SK-N-SH (cell line): ENCODE measurements around the gene SHB. TPM values are rescaled to one million over a fixed set of nuclear protein-coding genes. Genes with fewer than 3 reads are reported as not detected.

Experiments used
- CTCF ChIA-PET: fragments of 300-600, 350-600 bp; formaldehyde crosslinking; extraction: SDS; loops from one replicate; lab custom pipeline; 2021; lab: Yijun Ruan, JAX
- POLR2A ChIA-PET: fragments of 350-600 bp; sonication (Branson Sonifier 250); formaldehyde crosslinking; extraction: SDS; loops from one replicate; lab custom pipeline; 2020; ENCODE audit warnings: antibody characterized with exemption, inconsistent platforms; lab: Yijun Ruan, JAX
- DNase-seq: peaks from one replicate; pipeline ENCODE4 v3.0.0; 2012
- H2AFZ ChIP-seq: fragments of 200-600 bp; sonication (generic); 2 replicates; pipeline ENCODE4 v1.8.1; 2016; ENCODE audit warnings: antibody characterized with exemption, mild to moderate bottlenecking, low read depth
- H3F3A ChIP-seq: fragments of 200-600 bp; sonication (generic); replicated peaks from 2 replicates; pipeline ENCODE3; 2016; ENCODE audit warnings: antibody characterized with exemption, mild to moderate bottlenecking; ENCODE audit not compliant: insufficient read depth
- H3K27ac ChIP-seq, 2 experiments: fragments of 200-500 bp in 1 of 2; fragments of 200-600 bp in 1 of 2; sonication (Bioruptor generic) in 1 of 2; sonication (generic), shearing (Covaris generic) in 1 of 2; 2 replicates each; pipeline versions ENCODE4 v1.5.1 to v1.6.1; 2014 to 2016; ENCODE audit warnings: low read depth in 2 of 2, inconsistent platforms in 1 of 2, low read length in 1 of 2, mild to moderate bottlenecking in 1 of 2, mixed read lengths in 1 of 2
- H3K27me3 ChIP-seq: fragments of 200-600 bp; sonication (generic), shearing (Covaris generic); 2 replicates; pipeline ENCODE4 v1.6.1; 2016; ENCODE audit warnings: mixed run types; ENCODE audit not compliant: insufficient read depth
- H3K36me3 ChIP-seq, 2 experiments: fragments of 200-500 bp in 1 of 2; fragments of 200-600 bp in 1 of 2; sonication (Bioruptor generic) in 1 of 2; sonication (generic) in 1 of 2; replicated peaks in 1 of 2; 2 replicates each; pipeline versions ENCODE3 to v1.5.1; 2014 to 2016; ENCODE audit warnings: low read length in 1 of 2, mild to moderate bottlenecking in 1 of 2; ENCODE audit not compliant: insufficient read depth in 2 of 2, control insufficient read depth in 1 of 2
- H3K4me1 ChIP-seq, 2 experiments: fragments of 200-500 bp in 1 of 2; fragments of 200-600 bp in 1 of 2; sonication (Bioruptor generic) in 1 of 2; sonication (generic), shearing (Covaris generic) in 1 of 2; 2 replicates each; pipeline versions ENCODE4 v1.5.1 to v1.6.1; 2014 to 2016; ENCODE audit warnings: low read depth in 1 of 2, low read length in 1 of 2, mixed run types in 1 of 2; ENCODE audit not compliant: insufficient read depth in 2 of 2, control insufficient read depth in 1 of 2
- H3K4me2 ChIP-seq: fragments of 200-600 bp; sonication (generic), shearing (Covaris generic); 2 replicates; pipeline ENCODE4 v1.6.1; 2017; ENCODE audit warnings: mixed run types
- H3K4me3 ChIP-seq, 2 experiments: fragments of 200-500 bp in 1 of 2; fragments of 200-600 bp in 1 of 2; sonication (Bioruptor generic) in 1 of 2; sonication (generic), shearing (Covaris generic) in 1 of 2; 2 replicates each; pipeline versions ENCODE4 v1.5.1 to v1.8.1; 2014 to 2016; ENCODE audit warnings: low read depth in 2 of 2, inconsistent platforms in 1 of 2, low read length in 1 of 2, mild to moderate bottlenecking in 1 of 2, mixed read lengths in 1 of 2, moderate library complexity in 1 of 2
- H3K79me2 ChIP-seq: fragments of 200-600 bp; sonication (generic); 2 replicates; pipeline ENCODE4 v1.8.1; 2017; ENCODE audit warnings: mild to moderate bottlenecking; ENCODE audit not compliant: insufficient read depth
- H3K9ac ChIP-seq: fragments of 200-600 bp; sonication (generic); 2 replicates; pipeline ENCODE4 v1.6.1; 2017; ENCODE audit warnings: mixed run types
- H3K9me2 ChIP-seq: fragments of 200-600 bp; sonication (generic); 2 replicates; pipeline ENCODE4 v1.6.1; 2017; ENCODE audit warnings: mixed run types
- H3K9me3 ChIP-seq: fragments of 200-600 bp; sonication (generic); 2 replicates; pipeline ENCODE4 v1.6.1; 2017; ENCODE audit warnings: mixed run types, mild to moderate bottlenecking, moderate library complexity
- H4K20me1 ChIP-seq: fragments of 200-600 bp; sonication (generic); 2 replicates; pipeline ENCODE4 v1.6.1; 2017; ENCODE audit warnings: mild to moderate bottlenecking, mixed run types; ENCODE audit not compliant: insufficient read depth
- EP300 ChIP-seq, 2 experiments: IDR thresholded peaks; 2 replicates each; pipeline versions ENCODE4 v1.4.0 to v1.6.1; 2012; ENCODE audit warnings: borderline replicate concordance in 1 of 2, low read depth in 1 of 2, low read length in 1 of 2
- MEF2A ChIP-seq: IDR thresholded peaks from 2 replicates; pipeline ENCODE4 v1.4.0; 2012; ENCODE audit warnings: low read depth, borderline replicate concordance
- POLR2AphosphoS5 ChIP-seq: IDR thresholded peaks from 2 replicates; pipeline ENCODE4 v1.6.1; 2012; ENCODE audit warnings: low read depth, low read length
- RAD21 ChIP-seq: IDR thresholded peaks from 2 replicates; pipeline ENCODE4 v1.6.1; 2012; ENCODE audit warnings: mild to moderate bottlenecking, low read length
- SIN3A ChIP-seq: IDR thresholded peaks from 2 replicates; pipeline ENCODE4 v1.6.1; 2012; ENCODE audit warnings: low read depth, mild to moderate bottlenecking, low read length, moderate library complexity, borderline replicate concordance
- WGBS: methylation state at CpG from one replicate; pipeline ENCODE4 v1.1.6; 2017; ENCODE audit warnings: low lambda C conversion rate; 5-methylcytosine and 5-hydroxymethylcytosine counted together
- polyA plus RNA-seq, 3 experiments: library from polyadenylated mRNA; depleted of rRNA; stranded (reverse); fragments of >200 nt; gene quantifications; 2 replicates each; pipeline ENCODE4 v1.2.3, GENCODE V29; 2012
- TF ChIP-seq, protein P1 (sequence below): IDR thresholded peaks from 2 replicates; pipeline ENCODE4 v1.4.0; 2012; ENCODE audit warnings: low read depth
- TF ChIP-seq, protein P2 (sequence below): IDR thresholded peaks from 2 replicates; pipeline ENCODE4 v1.4.0; 2012; ENCODE audit warnings: low read depth, borderline replicate concordance
- TF ChIP-seq, protein P3 (sequence below): IDR thresholded peaks from 2 replicates; pipeline ENCODE4 v1.6.1; 2012; ENCODE audit warnings: mild to moderate bottlenecking, low read depth, low read length, moderate library complexity
- TF ChIP-seq, protein P4 (sequence below): fragments of 150-350 bp; IDR thresholded peaks from 2 replicates; pipeline ENCODE4 v1.6.1; 2016; ENCODE audit warnings: mild to moderate bottlenecking, low read depth, low read length

Gene SHB
- polyA plus RNA-seq, 1 of the 3 experiments (the other 2 are of a cell fraction) = 26.0 TPM

DNA sequence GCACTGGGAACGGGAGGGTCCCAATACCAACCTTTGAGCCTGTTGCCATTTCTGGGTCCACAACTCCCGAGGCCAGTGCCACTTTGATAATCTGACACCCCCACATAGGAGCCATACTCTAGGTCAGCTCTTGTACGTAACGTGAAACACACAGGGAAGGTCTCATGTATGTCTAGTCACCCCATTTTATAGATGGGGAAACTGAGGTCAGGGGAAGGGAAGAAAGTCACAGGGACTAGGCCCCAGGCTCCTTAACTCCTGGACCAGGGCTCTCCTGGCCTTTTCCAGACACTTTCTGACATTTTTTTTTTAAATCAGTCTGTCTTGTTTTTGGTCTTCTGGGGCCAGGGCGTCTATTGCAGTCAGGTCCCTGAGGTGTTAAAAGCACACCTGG lies 84.8 kb downstream of the SHB start:
- Histone ChIP-seq H3K9ac (0 out of 2 replicates have a peak overlapping the region, but pooled peaks have one; percentile 26), H3F3A (peaks cover 12% of the 10 kb centered on the region), H3K9me3 (no peaks in the 10 kb centered on the region), H3K27ac (peak overlapping the region; percentile 12 to 62; a peak in 2 of 4 replicates), H3K27me3 (no peaks in the 10 kb centered on the region), H3K4me2 (peak overlapping the region; percentile 47; the same call in 1 of the 2 replicates), H3K79me2 (peaks cover 100% of the 10 kb centered on the region), H3K4me1 (peaks cover 51 to 60% of the 10 kb centered on the region in 2 experiments), H2AFZ (no peak overlapping the region), H3K36me3 (peaks cover 11 to 17% of the 10 kb centered on the region in 2 experiments), H3K9me2 (no peaks in the 10 kb centered on the region), H3K4me3 (no peak overlapping the region), H4K20me1 (peaks cover 32% of the 10 kb centered on the region; the same call in 1 of the 2 replicates)
- ChIA-PET CTCF (interaction anchor here (1.4 to 1.9 kb wide), 3 partner anchors 10 to 70 kb away, joined by 4 to 11 read pairs (median 5); no protein-coding TSS in a partner anchor), POLR2A (no interaction called here)
- TF ChIP-seq MEF2A = no peak
- TF ChIP-seq RAD21 = no peak
- TF ChIP-seq, protein P1, sequence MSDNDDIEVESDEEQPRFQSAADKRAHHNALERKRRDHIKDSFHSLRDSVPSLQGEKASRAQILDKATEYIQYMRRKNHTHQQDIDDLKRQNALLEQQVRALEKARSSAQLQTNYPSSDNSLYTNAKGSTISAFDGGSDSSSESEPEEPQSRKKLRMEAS = no peak
- no peak for TF ChIP-seq POLR2AphosphoS5
- TF ChIP-seq, protein P2, sequence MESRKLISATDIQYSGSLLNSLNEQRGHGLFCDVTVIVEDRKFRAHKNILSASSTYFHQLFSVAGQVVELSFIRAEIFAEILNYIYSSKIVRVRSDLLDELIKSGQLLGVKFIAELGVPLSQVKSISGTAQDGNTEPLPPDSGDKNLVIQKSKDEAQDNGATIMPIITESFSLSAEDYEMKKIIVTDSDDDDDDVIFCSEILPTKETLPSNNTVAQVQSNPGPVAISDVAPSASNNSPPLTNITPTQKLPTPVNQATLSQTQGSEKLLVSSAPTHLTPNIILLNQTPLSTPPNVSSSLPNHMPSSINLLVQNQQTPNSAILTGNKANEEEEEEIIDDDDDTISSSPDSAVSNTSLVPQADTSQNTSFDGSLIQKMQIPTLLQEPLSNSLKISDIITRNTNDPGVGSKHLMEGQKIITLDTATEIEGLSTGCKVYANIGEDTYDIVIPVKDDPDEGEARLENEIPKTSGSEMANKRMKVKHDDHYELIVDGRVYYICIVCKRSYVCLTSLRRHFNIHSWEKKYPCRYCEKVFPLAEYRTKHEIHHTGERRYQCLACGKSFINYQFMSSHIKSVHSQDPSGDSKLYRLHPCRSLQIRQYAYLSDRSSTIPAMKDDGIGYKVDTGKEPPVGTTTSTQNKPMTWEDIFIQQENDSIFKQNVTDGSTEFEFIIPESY = no peak
- DNase-seq = no peak
- WGBS = 87% methylated on average over 4 of the region's 5 CpGs

DNA sequence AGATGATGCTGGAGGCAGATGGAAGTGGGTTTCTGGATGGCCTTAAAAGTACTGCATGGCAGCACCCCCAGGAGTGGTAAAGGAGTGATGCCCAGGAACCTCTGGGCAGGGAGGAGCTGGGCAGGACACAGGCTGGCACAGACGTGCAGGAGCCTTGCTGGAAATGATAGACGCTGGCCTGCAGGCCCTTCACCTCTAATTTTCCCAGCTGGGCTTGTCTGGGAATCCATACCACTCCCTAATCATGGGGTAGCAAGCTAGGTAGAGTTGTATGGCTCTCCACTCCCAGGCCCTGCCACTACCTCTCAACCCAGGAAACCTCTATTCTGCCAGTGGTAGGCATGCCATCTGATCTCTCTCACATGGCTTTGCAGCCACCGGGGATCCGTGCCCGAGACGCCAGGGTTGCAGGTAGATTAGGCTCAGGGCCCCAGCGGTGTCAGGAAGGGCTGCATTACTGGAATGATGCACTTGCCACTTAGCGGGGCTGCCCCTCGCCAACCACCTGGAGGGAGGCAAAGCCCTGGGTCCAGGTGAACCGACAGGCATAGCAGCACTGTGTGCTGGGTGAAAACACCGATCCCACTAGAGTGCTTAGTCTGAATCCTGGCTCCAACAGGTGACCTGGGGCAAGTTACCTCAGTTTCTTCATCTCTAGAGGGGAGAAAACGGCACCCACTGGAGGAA lies 85.5 kb downstream of the SHB start:
- WGBS = 88% methylated on average over 9 of the region's 12 CpGs
- CTCF ChIA-PET = interaction anchor here (0.5 to 1.9 kb wide), 4 partner anchors 10 to 380 kb away, joined by 3 to 11 read pairs (median 3); no protein-coding TSS in a partner anchor
- DNase-seq = no peak
- Histone ChIP-seq H3K27me3 (no peaks in the 10 kb centered on the region), H3K27ac (no peak overlapping the region), H3K4me2 (no peak overlapping the region), H3K36me3 (peaks cover 11% of the 10 kb centered on the region in 2 experiments), H3K9me2 (no peaks in the 10 kb centered on the region), H3F3A (peaks cover 12% of the 10 kb centered on the region), H3K9ac (no peak overlapping the region), H2AFZ (no peak overlapping the region), H3K4me1 (peaks cover 50 to 64% of the 10 kb centered on the region in 2 experiments), H4K20me1 (peaks cover 24% of the 10 kb centered on the region; the same call in 1 of the 2 replicates), H3K9me3 (no peaks in the 10 kb centered on the region), H3K79me2 (peaks cover 100% of the 10 kb centered on the region), H3K4me3 (no peak overlapping the region)
- POLR2A ChIA-PET = no interaction called here
- TF ChIP-seq EP300 (IDR thresholded peaks at IDR 0.05; ENCODE audit: borderline replicate concordance in 1 of 2, low read depth in 1 of 2, low read length in 1 of 2) (no peak), SIN3A (no peak)
- TF ChIP-seq, protein P3, sequence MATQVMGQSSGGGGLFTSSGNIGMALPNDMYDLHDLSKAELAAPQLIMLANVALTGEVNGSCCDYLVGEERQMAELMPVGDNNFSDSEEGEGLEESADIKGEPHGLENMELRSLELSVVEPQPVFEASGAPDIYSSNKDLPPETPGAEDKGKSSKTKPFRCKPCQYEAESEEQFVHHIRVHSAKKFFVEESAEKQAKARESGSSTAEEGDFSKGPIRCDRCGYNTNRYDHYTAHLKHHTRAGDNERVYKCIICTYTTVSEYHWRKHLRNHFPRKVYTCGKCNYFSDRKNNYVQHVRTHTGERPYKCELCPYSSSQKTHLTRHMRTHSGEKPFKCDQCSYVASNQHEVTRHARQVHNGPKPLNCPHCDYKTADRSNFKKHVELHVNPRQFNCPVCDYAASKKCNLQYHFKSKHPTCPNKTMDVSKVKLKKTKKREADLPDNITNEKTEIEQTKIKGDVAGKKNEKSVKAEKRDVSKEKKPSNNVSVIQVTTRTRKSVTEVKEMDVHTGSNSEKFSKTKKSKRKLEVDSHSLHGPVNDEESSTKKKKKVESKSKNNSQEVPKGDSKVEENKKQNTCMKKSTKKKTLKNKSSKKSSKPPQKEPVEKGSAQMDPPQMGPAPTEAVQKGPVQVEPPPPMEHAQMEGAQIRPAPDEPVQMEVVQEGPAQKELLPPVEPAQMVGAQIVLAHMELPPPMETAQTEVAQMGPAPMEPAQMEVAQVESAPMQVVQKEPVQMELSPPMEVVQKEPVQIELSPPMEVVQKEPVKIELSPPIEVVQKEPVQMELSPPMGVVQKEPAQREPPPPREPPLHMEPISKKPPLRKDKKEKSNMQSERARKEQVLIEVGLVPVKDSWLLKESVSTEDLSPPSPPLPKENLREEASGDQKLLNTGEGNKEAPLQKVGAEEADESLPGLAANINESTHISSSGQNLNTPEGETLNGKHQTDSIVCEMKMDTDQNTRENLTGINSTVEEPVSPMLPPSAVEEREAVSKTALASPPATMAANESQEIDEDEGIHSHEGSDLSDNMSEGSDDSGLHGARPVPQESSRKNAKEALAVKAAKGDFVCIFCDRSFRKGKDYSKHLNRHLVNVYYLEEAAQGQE = no peak
- TF ChIP-seq, protein P4, sequence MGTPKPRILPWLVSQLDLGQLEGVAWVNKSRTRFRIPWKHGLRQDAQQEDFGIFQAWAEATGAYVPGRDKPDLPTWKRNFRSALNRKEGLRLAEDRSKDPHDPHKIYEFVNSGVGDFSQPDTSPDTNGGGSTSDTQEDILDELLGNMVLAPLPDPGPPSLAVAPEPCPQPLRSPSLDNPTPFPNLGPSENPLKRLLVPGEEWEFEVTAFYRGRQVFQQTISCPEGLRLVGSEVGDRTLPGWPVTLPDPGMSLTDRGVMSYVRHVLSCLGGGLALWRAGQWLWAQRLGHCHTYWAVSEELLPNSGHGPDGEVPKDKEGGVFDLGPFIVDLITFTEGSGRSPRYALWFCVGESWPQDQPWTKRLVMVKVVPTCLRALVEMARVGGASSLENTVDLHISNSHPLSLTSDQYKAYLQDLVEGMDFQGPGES = no peak
